Peyer's patch (tissue), 4 donors: Measurements from ENCODE around the gene CUBN. TPM values are rescaled to one million over a fixed set of nuclear protein-coding genes. Genes with fewer than 3 reads are reported as not detected.

Experiments used
- DNase-seq, 3 donors: peaks; one replicate each; pipeline ENCODE4 v3.0.0-alpha.2; 2017 to 2019
- H3K27ac ChIP-seq, 4 donors: fragments of 200-600 bp; sonication (generic); one replicate each; pipeline ENCODE4 v1.5.1; 2016 to 2019
- H3K27me3 ChIP-seq, 2 donors: fragments of 200-600 bp; sonication (generic); one replicate each; pipeline ENCODE4 v1.5.1; 2019
- H3K36me3 ChIP-seq, 3 donors: fragments of 200-600 bp; sonication (generic); one replicate each; pipeline ENCODE4 v1.5.1; 2016 to 2019
- H3K4me1 ChIP-seq, 4 donors: fragments of 200-600 bp; sonication (generic); one replicate each; pipeline ENCODE4 v1.5.1; 2016 to 2019
- H3K4me3 ChIP-seq, 4 donors: fragments of 200-600 bp; sonication (generic); 1 replicate in 3 of 4; 2 replicates in 1 of 4; pipeline ENCODE4 v1.5.1; 2016 to 2019; ENCODE audit warnings: mild to moderate bottlenecking in 1 of 4
- H3K9me3 ChIP-seq, 4 donors: fragments of 200-600 bp; sonication (generic); one replicate each; pipeline ENCODE4 v1.5.1; 2016 to 2019; ENCODE audit warnings: mild to moderate bottlenecking in 1 of 4
- CTCF ChIP-seq, 6 experiments: fragments of 450-650 bp in 4 of 6; fragments of 200-600 bp in 2 of 6; sonication (generic) in 1 of 6; IDR thresholded peaks; one replicate each; pipeline ENCODE4 v1.5.1; 2017 to 2019; ENCODE audit warnings: antibody characterized with exemption in 6 of 6, mild to moderate bottlenecking in 3 of 6, moderate library complexity in 1 of 6
- POLR2A ChIP-seq, 2 donors: fragments of 450-650 bp; IDR thresholded peaks; one replicate each; pipeline ENCODE4 v1.5.1; 2017; ENCODE audit warnings: antibody characterized with exemption in 2 of 2, mild to moderate bottlenecking in 2 of 2, moderate library complexity in 2 of 2
- total RNA-seq, 4 donors: library from RNA; depleted of rRNA; stranded (reverse); fragments of >200 nt; gene quantifications; one replicate each; pipeline ENCODE4 v1.1.0, GENCODE V29; 2016

CUBN gene
- total RNA-seq, 4 donors from 2014 or later, result 2.5 to 329 (median 126) TPM

GRCh38 chr10:16891375-16892313 lies 238.0 kb downstream of the CUBN start:
- Histone ChIP-seq H3K9me3 (no peaks in the 10 kb centered on the region), H3K4me3 (peak overlapping the region in 1 of 4 donors; percentile 15), H3K4me1 (peaks cover 0 to 3% (median 0%) of the 10 kb centered on the region in 4 donors), H3K36me3 (no peaks in the 10 kb centered on the region), H3K27ac (peak overlapping the region; percentile 1 to 40 (median 16)), H3K27me3 (no peaks in the 10 kb centered on the region)
- TF ChIP-seq CTCF (IDR thresholded peaks at IDR 0.05) (peak in 4 of 6 experiments; percentile 26 to 43 (median 40)), POLR2A (IDR thresholded peaks at IDR 0.05) (peak in 1 of 2 donors; percentile 22)
- peak; percentile 51 to 79 (median 54) for DNase-seq

- Histone ChIP-seq H3K36me3 (no peaks in the 10 kb centered on the region), H3K27me3 (no peaks in the 10 kb centered on the region), H3K9me3 (no peaks in the 10 kb centered on the region), H3K4me1 (peaks cover 0 to 3% (median 0%) of the 10 kb centered on the region in 4 donors), H3K4me3 (no peak overlapping the region), H3K27ac (no peak overlapping the region)
- no peak for TF ChIP-seq POLR2A (IDR thresholded peaks at IDR 0.05)
- no peak for DNase-seq
Observed at GRCh38 chr10:16890691-16891090, 238.9 kb downstream of the CUBN start.

DNA sequence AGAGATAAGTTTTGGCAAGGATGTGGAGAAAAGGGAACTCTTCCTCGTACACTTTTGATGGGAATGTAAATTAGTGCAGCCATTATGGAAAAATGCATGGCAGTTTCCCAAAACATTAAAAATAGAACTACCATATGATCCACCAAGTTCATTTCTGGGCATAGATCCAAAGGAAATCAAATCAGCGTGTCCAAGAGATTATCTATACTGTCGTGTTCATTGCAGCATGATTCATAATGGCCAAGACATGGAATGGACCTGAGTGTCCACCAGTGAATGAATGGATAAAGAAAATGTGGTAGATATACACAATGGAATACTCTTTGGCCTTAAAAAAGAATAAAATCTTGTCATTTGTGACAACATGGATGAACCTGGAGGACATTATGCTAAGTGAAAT lies 242.0 kb downstream of the CUBN start:
- no peak overlapping the region for H3K4me3 ChIP-seq
- H3K27me3 ChIP-seq, result no peaks in the 10 kb centered on the region
- no peak overlapping the region for H3K27ac ChIP-seq
- no peak for DNase-seq
- H3K9me3 ChIP-seq, result no peaks in the 10 kb centered on the region
- no peaks in the 10 kb centered on the region for H3K36me3 ChIP-seq
- TF ChIP-seq POLR2A (IDR thresholded peaks at IDR 0.05) (no peak), CTCF (IDR thresholded peaks at IDR 0.05) (no peak)
- peaks cover 0 to 3% (median 0%) of the 10 kb centered on the region in 4 donors for H3K4me1 ChIP-seq

DNA sequence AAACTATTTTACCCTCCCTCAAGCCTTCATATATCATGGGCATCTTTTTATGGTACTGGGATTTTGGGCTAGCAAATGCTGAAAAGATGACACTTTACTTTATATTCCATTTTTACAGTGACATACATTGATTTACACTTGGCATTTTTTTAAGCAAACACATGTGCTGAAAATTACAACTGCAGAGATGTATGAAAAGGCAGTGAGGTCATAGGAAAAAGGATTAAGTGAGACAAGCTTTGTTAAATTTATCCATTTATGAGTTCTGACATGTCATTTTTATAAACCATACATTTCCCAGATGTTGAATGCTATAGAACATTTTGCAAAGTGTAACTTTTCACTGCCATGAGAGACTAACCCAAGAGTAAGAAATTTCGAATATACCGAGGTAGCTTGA lies 243.6 kb downstream of the CUBN start:
- Histone ChIP-seq H3K4me3 (no peak overlapping the region), H3K9me3 (no peaks in the 10 kb centered on the region), H3K36me3 (no peaks in the 10 kb centered on the region), H3K27ac (no peak overlapping the region), H3K4me1 (no peaks in the 10 kb centered on the region), H3K27me3 (no peaks in the 10 kb centered on the region)
- no peak for TF ChIP-seq CTCF (IDR thresholded peaks at IDR 0.05)
- TF ChIP-seq POLR2A (IDR thresholded peaks at IDR 0.05), result no peak
- DNase-seq, result no peak

DNA sequence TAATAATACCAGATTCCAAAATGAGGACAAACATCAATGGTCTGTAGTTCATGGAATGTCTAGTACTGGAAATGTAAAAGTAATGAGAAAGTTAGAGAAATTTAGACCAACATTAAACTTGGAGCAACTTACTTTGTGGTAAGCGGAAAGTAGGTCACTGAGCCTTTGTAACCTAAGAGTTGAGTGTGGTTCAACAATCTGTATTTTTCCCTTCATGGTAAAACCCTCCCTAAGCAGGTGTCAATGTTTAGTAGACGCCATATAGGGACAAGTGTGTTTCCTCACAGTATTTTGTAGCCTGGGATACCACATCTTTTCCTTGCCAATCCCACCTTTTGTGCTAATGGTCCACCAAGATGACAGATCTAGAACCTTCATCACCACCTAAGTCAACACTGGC lies 245.1 kb downstream of the CUBN start:
- TF ChIP-seq CTCF (IDR thresholded peaks at IDR 0.05) (no peak), POLR2A (IDR thresholded peaks at IDR 0.05) (no peak)
- no peaks in the 10 kb centered on the region for H3K4me1 ChIP-seq
- no peaks in the 10 kb centered on the region for H3K9me3 ChIP-seq
- no peak overlapping the region for H3K27ac ChIP-seq
- DNase-seq, result no peak
- H3K36me3 ChIP-seq, result no peaks in the 10 kb centered on the region
- H3K4me3 ChIP-seq, result no peak overlapping the region
- H3K27me3 ChIP-seq, result no peaks in the 10 kb centered on the region

DNA sequence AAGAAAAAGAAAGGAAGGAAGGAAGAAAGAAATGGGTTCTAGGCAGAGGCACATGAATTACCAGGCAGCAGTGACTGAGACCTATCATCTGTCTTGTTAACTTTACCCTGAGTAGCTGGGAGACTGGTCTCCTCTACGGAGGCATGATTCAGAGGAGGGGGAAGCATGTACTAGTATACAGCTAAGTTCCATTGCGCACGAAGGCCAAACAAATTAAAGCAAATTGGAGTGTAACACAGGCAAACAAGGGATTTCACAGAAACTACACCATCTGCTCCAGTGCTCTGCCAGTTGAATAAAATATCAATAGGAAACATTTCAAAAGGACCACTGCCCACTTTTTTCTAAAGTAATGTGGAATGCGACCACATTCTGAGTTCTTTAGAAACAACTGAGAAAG lies 246.5 kb downstream of the CUBN start:
- Histone ChIP-seq H3K27ac (no peak overlapping the region), H3K27me3 (no peaks in the 10 kb centered on the region), H3K36me3 (no peaks in the 10 kb centered on the region), H3K4me1 (no peaks in the 10 kb centered on the region), H3K9me3 (no peaks in the 10 kb centered on the region), H3K4me3 (no peak overlapping the region)
- no peak for TF ChIP-seq CTCF (IDR thresholded peaks at IDR 0.05)
- no peak for TF ChIP-seq POLR2A (IDR thresholded peaks at IDR 0.05)
- no peak for DNase-seq
